Heart left ventricle (tissue), 16 donors: ENCODE data around the gene UBE2QL1. TPM values are rescaled to one million over a fixed set of nuclear protein-coding genes. Genes with fewer than 3 reads are reported as not detected.

ENCODE experiments used
- ATAC-seq, 4 donors: fragments of 200-7000 bp; cut with Tn5 transposase; one replicate each; pipeline ENCODE4 v1.9.1; 2020 to 2022; ENCODE audit warnings: moderate library complexity in 4 of 4, mild to moderate bottlenecking in 3 of 4, moderate number of reproducible peaks in 1 of 4
- DNase-seq, 5 donors: peaks; one replicate each; pipeline ENCODE4 v3.0.0-alpha.2; 2020
- H3K27ac ChIP-seq, 12 donors: fragments of 200-600 bp; sonication (generic) in 4 of 12; one replicate each; pipeline versions ENCODE4 v1.5.0 to v1.8.0; 2016 to 2022; ENCODE audit warnings: mild to moderate bottlenecking in 2 of 12
- H3K27me3 ChIP-seq, 9 donors: fragments of 200-600 bp; sonication (generic) in 2 of 9; one replicate each; pipeline versions ENCODE4 v1.5.1 to v1.8.0; 2016 to 2022; ENCODE audit warnings: mild to moderate bottlenecking in 3 of 9
- H3K36me3 ChIP-seq, 9 donors: fragments of 200-600 bp; sonication (generic) in 2 of 9; one replicate each; pipeline versions ENCODE4 v1.5.0 to v1.8.0; 2018 to 2022; ENCODE audit warnings: mild to moderate bottlenecking in 2 of 9
- H3K4me1 ChIP-seq, 12 donors: fragments of 200-600 bp; sonication (generic) in 4 of 12; one replicate each; pipeline versions ENCODE4 v1.5.0 to v1.8.0; 2016 to 2022; ENCODE audit warnings: mild to moderate bottlenecking in 3 of 12
- H3K4me3 ChIP-seq, 12 donors: fragments of 200-600 bp; sonication (generic) in 4 of 12; one replicate each; pipeline versions ENCODE4 v1.5.0 to v1.8.0; 2017 to 2022; ENCODE audit warnings: mild to moderate bottlenecking in 9 of 12, moderate library complexity in 4 of 12
- H3K9me3 ChIP-seq, 12 donors: fragments of 200-600 bp; sonication (generic) in 4 of 12; one replicate each; pipeline versions ENCODE4 v1.5.0 to v1.8.0; 2016 to 2022; ENCODE audit warnings: mild to moderate bottlenecking in 1 of 12
- POLR2A ChIP-seq, 2 donors: fragments of 450-650 bp; IDR thresholded peaks; one replicate each; pipeline ENCODE4 v1.6.1; 2017; ENCODE audit warnings: antibody characterized with exemption in 2 of 2, mild to moderate bottlenecking in 2 of 2, moderate library complexity in 2 of 2
- WGBS, 4 donors: extraction: QIAGEN DNeasy Blood & Tissue Kit in 2 of 4; methylation state at CpG; one replicate each; pipeline versions ENCODE4 v1.1.5 to v1.1.7; 2013 to 2018; 5-methylcytosine and 5-hydroxymethylcytosine counted together
- intact Hi-C, 10 donors: fragments of 100-400 bp; cut with DNase I; formaldehyde crosslinking; loops; one replicate each; pipeline versions ENCODE4 v1.11.1 to v1.14.2; 2022
- polyA plus RNA-seq, 2 donors: library from polyadenylated mRNA; stranded (reverse); fragments of 200-250 nt; gene quantifications; one replicate each; pipeline ENCODE4 v1.2.3, GENCODE V29; 2013
- total RNA-seq, 9 donors: library from RNA; depleted of rRNA in 2 of 9; stranded (reverse); fragments of >200 nt in 2 of 9; fragmentation: NEBNext Ultra II Directional in 3 of 9; extraction: Animal tissue kit (Norgen Biotek cat#: 25700) in 3 of 9; gene quantifications; one replicate each; pipeline versions ENCODE4 v1.1.0 to v1.2.4, GENCODE V29; 2016 to 2023
- TF ChIP-seq, protein P1 (sequence below), 12 donors: fragments of 200-600 bp; sonication (generic) in 4 of 12; IDR thresholded peaks; one replicate each; pipeline versions ENCODE4 v1.5.0 to v1.8.0; 2018 to 2022; ENCODE audit warnings: antibody characterized with exemption in 12 of 12, mild to moderate bottlenecking in 5 of 12
- donor health status: ischemic (EF 13 %, LVEDD 7.1; RV severe dilation, severe dysfunction).
- donor health status: healthy with polysubstance abuse.
- donor health status: DM: no; HTN: yes; CAD: no.
- donor health status: DM: no; HTN: no; CAD: no.
- donor health status: ischemic (EF 25% LVEDD 6.9; RV normal size, moderate dysfunction).
- donor health status: ischemic (EF 25% LVEDD 5.7; RV mildly dilated, moderate dysfunction).
- donor health status: healthy.
- donor health status: DM: yes; HTN: yes; CAD: no.
- donor health status: ischemic (EF 35%, LVEDD 5.7; RV mildly dilated, moderate dysfunction).
- donor health status: nonischemic (EF 11% LVEDD 7.7; RV severe dilation, severe dysfunction).
- donor health status: DM: yes; HTN: yes; CAD: no.
- donor health status: PGD.
- donor health status: ischemic (EF 29% LVEDD 5.4; RV normal size, mild dysfunction).
- donor health status: nonischemic (EF 23%, LVEDD 6.1; RV moderate dilation, normal function).

The UBE2QL1 gene
- total and polyA plus RNA-seq, 11 donors: 9.8 to 32.0 (median 19.7) TPM

DNA sequence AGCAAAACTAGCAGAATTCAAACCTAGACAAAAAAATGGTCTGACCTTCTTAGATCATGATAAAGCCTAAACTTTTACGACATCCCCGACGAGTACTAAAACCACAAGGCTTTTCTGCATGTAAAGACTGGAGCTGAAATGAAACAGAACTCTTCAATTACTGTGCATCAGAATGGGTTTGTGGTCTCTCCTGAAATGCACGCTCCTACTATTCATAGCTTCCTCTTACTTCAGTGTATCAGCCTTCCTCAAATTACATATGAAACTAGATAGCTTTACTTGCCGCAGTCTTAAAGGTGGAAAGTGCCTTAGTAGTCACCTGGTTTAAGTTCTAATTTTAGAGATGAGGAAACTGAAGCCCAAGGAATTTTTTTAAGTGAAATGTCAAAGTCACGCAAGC is 45.7 kb upstream of the UBE2QL1 start:
- Histone ChIP-seq H3K4me1 (no peaks in the 10 kb centered on the region), H3K9me3 (peaks cover 0 to 4% (median 0%) of the 10 kb centered on the region in 12 donors), H3K27ac (no peak overlapping the region), H3K4me3 (no peak overlapping the region), H3K27me3 (no peaks in the 10 kb centered on the region), H3K36me3 (no peaks in the 10 kb centered on the region)
- DNase-seq (no peak), ATAC-seq (no peak)
- 77 to 88% (median 81%) methylated on average over 6 of the region's 6 CpGs for WGBS, 4 donors
- no peak for TF ChIP-seq POLR2A (IDR thresholded peaks at IDR 0.05)
- TF ChIP-seq, protein P1, sequence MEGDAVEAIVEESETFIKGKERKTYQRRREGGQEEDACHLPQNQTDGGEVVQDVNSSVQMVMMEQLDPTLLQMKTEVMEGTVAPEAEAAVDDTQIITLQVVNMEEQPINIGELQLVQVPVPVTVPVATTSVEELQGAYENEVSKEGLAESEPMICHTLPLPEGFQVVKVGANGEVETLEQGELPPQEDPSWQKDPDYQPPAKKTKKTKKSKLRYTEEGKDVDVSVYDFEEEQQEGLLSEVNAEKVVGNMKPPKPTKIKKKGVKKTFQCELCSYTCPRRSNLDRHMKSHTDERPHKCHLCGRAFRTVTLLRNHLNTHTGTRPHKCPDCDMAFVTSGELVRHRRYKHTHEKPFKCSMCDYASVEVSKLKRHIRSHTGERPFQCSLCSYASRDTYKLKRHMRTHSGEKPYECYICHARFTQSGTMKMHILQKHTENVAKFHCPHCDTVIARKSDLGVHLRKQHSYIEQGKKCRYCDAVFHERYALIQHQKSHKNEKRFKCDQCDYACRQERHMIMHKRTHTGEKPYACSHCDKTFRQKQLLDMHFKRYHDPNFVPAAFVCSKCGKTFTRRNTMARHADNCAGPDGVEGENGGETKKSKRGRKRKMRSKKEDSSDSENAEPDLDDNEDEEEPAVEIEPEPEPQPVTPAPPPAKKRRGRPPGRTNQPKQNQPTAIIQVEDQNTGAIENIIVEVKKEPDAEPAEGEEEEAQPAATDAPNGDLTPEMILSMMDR (IDR thresholded peaks at IDR 0.05): no peak
- intact Hi-C loops: no loop called here

DNA sequence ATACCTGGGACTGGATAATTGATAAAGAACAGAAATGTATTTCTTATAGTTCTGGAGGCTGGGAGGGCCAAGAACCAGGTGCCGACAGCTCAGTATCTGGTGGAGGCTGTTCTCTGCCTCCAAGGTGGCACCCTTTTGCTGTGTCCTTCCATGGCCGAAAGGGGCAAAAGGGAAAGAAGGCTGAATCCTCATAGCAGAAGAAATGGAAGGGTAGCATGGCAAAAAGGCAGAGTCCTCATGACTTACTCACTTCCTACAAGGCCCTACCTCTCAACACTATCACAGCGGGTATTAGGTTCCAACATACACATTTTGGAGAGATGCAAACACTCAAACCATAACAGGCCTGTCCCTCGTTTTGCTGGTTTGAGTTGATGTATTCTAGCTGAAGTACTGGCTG is 45.2 kb upstream of the UBE2QL1 start:
- TF ChIP-seq, protein P1 (IDR thresholded peaks at IDR 0.05): no peak
- TF ChIP-seq POLR2A (IDR thresholded peaks at IDR 0.05): no peak
- ATAC-seq (no peak), DNase-seq (no peak)
- Histone ChIP-seq H3K4me1 (no peaks in the 10 kb centered on the region), H3K27ac (no peak overlapping the region), H3K4me3 (no peak overlapping the region), H3K27me3 (no peaks in the 10 kb centered on the region), H3K9me3 (no peaks in the 10 kb centered on the region), H3K36me3 (no peaks in the 10 kb centered on the region)
- 84 to 87% (median 85%) methylated on average over 4 of the region's 4 CpGs for WGBS, 4 donors
- intact Hi-C loops: no loop called here

DNA sequence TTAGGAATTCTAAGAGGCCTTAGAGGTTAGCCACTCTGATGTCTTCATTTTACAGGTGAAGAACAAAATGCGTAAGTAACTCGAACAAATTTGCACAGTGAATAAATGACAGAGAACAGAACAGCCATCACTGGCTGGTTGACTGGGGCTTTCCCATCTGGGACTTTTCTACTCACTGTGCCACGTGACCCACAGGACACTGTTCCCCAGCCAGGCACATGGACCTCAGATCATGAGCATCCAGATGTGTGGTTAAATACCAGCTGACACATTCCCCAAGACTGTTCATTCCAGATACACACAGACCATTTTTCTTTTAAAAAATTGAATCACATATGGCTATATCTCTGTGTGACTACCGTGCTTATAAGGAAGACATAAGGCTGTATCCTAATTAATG is 44.5 kb upstream of the UBE2QL1 start:
- peaks cover 0 to 3% (median 0%) of the 10 kb centered on the region in 9 donors for H3K27me3 ChIP-seq
- intact Hi-C loops: no loop called here
- ATAC-seq: no peak
- no peaks in the 10 kb centered on the region for H3K36me3 ChIP-seq
- DNase-seq: no peak
- no peak overlapping the region for H3K27ac ChIP-seq
- H3K4me1 ChIP-seq: no peaks in the 10 kb centered on the region
- no peak overlapping the region for H3K4me3 ChIP-seq
- TF ChIP-seq, protein P1 (IDR thresholded peaks at IDR 0.05): no peak
- H3K9me3 ChIP-seq: no peaks in the 10 kb centered on the region
- 84 to 89% (median 87%) methylated on average over 4 of the region's 4 CpGs for WGBS, 4 donors

- no peaks in the 10 kb centered on the region for H3K4me1 ChIP-seq
- intact Hi-C loops: no loop called here
- no peak overlapping the region for H3K4me3 ChIP-seq
- TF ChIP-seq, protein P1 (IDR thresholded peaks at IDR 0.05): no peak
- no peak for TF ChIP-seq POLR2A (IDR thresholded peaks at IDR 0.05)
- WGBS, 4 donors: 80 to 87% (median 83%) methylated on average over 4 of the region's 4 CpGs
- H3K36me3 ChIP-seq: no peaks in the 10 kb centered on the region
- no peak overlapping the region for H3K27ac ChIP-seq
- ATAC-seq (no peak), DNase-seq (no peak)
- H3K27me3 ChIP-seq: peaks cover 0 to 4% (median 0%) of the 10 kb centered on the region in 9 donors
- no peaks in the 10 kb centered on the region for H3K9me3 ChIP-seq
Observed at GRCh38 chr5:6405591-6405990, 43.1 kb upstream of the UBE2QL1 start.
